Right lobe of liver (tissue), 6 donors: ENCODE measurements around the gene CACNA1D. TPM values are rescaled to one million over a fixed set of nuclear protein-coding genes. Genes with fewer than 3 reads are reported as not detected.

ENCODE experiments used
- ATAC-seq, 4 donors: fragments of 200-7000 bp; cut with Tn5 transposase; one replicate each; pipeline ENCODE4 v1.9.1; 2020; ENCODE audit warnings: mild to moderate bottlenecking in 4 of 4, moderate library complexity in 4 of 4
- DNase-seq, 3 donors: peaks; one replicate each; pipeline ENCODE4 v3.0.0-alpha.2; 2020
- H3K27ac ChIP-seq, 3 donors: fragments of 200-600 bp; one replicate each; pipeline ENCODE4 v1.8.0; 2022
- H3K27me3 ChIP-seq, 2 donors: fragments of 200-600 bp; one replicate each; pipeline ENCODE4 v1.8.0; 2022
- H3K36me3 ChIP-seq, 4 donors: fragments of 200-600 bp; sonication (generic) in 1 of 4; one replicate each; pipeline versions ENCODE4 v1.5.1 to v1.8.0; 2017 to 2022; ENCODE audit warnings: control low read depth in 1 of 4
- H3K4me1 ChIP-seq, 4 donors: fragments of 200-600 bp; sonication (generic) in 1 of 4; one replicate each; pipeline versions ENCODE4 v1.5.1 to v1.8.0; 2017 to 2022; ENCODE audit warnings: control low read depth in 1 of 4
- H3K4me3 ChIP-seq, 3 donors: fragments of 200-600 bp; one replicate each; pipeline ENCODE4 v1.8.0; 2022
- H3K9me3 ChIP-seq, 4 donors: fragments of 200-600 bp; sonication (generic) in 1 of 4; one replicate each; pipeline versions ENCODE4 v1.5.1 to v1.8.0; 2017 to 2022; ENCODE audit warnings: control low read depth in 1 of 4
- CTCF ChIP-seq, 4 donors: fragments of 200-600 bp in 3 of 4; fragments of 450-650 bp in 1 of 4; IDR thresholded peaks; one replicate each; pipeline versions ENCODE4 v1.5.1 to v1.8.0; 2016 to 2022; ENCODE audit warnings: antibody characterized with exemption in 4 of 4, mild to moderate bottlenecking in 2 of 4
- POLR2A ChIP-seq: fragments of 450-650 bp; IDR thresholded peaks from one replicate; pipeline ENCODE4 v1.6.1; 2017; ENCODE audit warnings: antibody characterized with exemption, mild to moderate bottlenecking
- WGBS: methylation state at CpG from one replicate; pipeline ENCODE4 v1.1.6; 2018; ENCODE audit warnings: low coverage, low lambda C conversion rate; ENCODE audit not compliant: insufficient coverage; ENCODE audit errors: missing lambda C conversion rate; 5-methylcytosine and 5-hydroxymethylcytosine counted together
- intact Hi-C, 2 donors: fragments of 100-400 bp; cut with DNase I; formaldehyde crosslinking; loops; one replicate each; pipeline versions ENCODE4 v1.11.2 to v1.14.1; 2022
- total RNA-seq, 6 experiments: library from RNA; depleted of rRNA in 2 of 6; stranded (reverse); fragments of >200 nt in 2 of 6; fragmentation: NEBNext Ultra II Directional in 3 of 6; extraction: Animal tissue kit (Norgen Biotek cat#: 25700) in 3 of 6; gene quantifications; one replicate each; pipeline versions ENCODE4 v1.1.0 to v1.2.4, GENCODE V29; 2016 to 2023
- donor health status: DM: no; HTN: yes; CAD: no.
- donor health status: DM: no; HTN: no; CAD: no.
- donor health status: DM: no; HTN: no; CAD: no.
- donor health status: DM: no; HTN: yes; CAD: no.
- donor health status: DM: no; HTN: yes; CAD: no.

Gene CACNA1D
- total RNA-seq, 6 experiments from 2014 or later: 5.5 to 12.7 (median 9.3) TPM

DNA sequence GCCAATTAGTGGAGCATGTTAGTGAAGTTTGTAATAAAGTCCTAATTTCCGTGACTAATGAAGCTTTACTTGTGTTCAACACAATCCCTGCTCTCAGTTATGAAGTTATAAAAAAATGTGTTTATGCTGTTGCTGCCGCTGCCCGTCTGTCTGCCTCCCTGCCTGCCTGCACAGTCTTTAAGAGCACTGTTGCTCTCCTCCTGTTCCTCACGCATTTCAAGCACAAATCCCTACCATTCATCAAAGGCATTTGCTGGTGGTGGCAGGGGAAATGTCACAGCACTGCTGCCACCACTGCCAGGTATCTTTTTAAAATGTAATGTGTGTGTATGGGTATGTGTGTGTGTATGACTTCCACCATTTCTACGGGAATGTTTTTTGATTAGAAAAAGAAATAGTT lies 58.8 kb downstream of the CACNA1D start:
- ATAC-seq (no peak), DNase-seq (no peak)
- Histone ChIP-seq H3K27me3 (no peaks in the 10 kb centered on the region), H3K36me3 (no peaks in the 10 kb centered on the region), H3K9me3 (no peaks in the 10 kb centered on the region), H3K4me3 (no peak overlapping the region), H3K27ac (no peak overlapping the region), H3K4me1 (no peaks in the 10 kb centered on the region)
- intact Hi-C loops: no loop called here
- TF ChIP-seq POLR2A (no peak), CTCF (IDR thresholded peaks at IDR 0.05) (no peak)
- WGBS: 79% methylated on average over 5 of the region's 5 CpGs

- ATAC-seq (no peak), DNase-seq (no peak)
- WGBS: 88% methylated on average over 4 of the region's 4 CpGs
- Histone ChIP-seq H3K27ac (no peak overlapping the region), H3K9me3 (no peaks in the 10 kb centered on the region), H3K36me3 (no peaks in the 10 kb centered on the region), H3K27me3 (no peaks in the 10 kb centered on the region), H3K4me3 (no peak overlapping the region), H3K4me1 (no peaks in the 10 kb centered on the region)
- intact Hi-C loops: no loop called here
- TF ChIP-seq CTCF (IDR thresholded peaks at IDR 0.05): no peak
- TF ChIP-seq POLR2A: no peak
These were observed 60.2 kb downstream of the CACNA1D start for GRCh38 chr3:53554559-53555067.

- intact Hi-C loops: no loop called here
- Histone ChIP-seq H3K4me1 (no peaks in the 10 kb centered on the region), H3K27ac (no peak overlapping the region), H3K4me3 (no peak overlapping the region), H3K36me3 (no peaks in the 10 kb centered on the region), H3K27me3 (no peaks in the 10 kb centered on the region), H3K9me3 (no peaks in the 10 kb centered on the region)
- ATAC-seq: no peak
- no peak for DNase-seq
- 57% methylated on average over 4 of the region's 4 CpGs for WGBS
- TF ChIP-seq POLR2A (no peak), CTCF (IDR thresholded peaks at IDR 0.05) (no peak)
These were observed 60.7 kb downstream of the CACNA1D start for GRCh38 chr3:53555068-53555588.

DNA sequence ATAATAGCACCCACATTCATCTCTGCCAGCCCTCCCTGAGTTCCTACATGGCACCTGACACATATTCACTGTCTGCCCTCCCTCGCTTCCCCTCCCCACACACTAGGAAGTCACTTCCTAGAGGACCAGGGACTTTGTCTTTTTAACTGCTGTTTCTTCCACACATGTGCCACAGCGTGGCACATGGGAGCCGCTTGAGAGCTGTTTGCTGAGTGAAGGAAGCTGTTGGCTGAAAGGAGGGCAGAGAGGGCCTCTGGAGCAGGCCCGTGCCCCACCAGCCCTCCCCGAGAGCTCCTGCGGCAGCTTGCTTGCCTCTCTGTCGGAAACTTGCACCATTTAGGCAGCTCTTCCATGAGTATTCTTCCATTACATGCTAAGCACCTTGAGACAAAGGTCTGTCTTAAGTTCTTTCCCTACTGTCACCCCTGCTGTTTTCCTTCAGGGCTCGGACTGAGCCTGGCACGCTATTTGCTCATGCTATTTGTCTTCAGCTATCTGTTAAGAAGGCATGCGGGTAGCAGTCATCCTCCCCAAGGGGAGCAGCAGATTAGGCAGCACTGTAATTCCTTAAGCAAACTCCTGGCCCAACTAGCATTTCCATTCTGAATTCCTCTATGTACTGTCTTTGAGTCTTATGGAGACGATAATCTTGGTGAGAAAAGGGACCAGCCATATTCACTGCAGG lies 72.2 kb downstream of the CACNA1D start:
- no peak for ATAC-seq
- H3K4me3 ChIP-seq: no peak overlapping the region
- intact Hi-C loops: no loop called here
- no peaks in the 10 kb centered on the region for H3K27me3 ChIP-seq
- 82% methylated on average over 6 of the region's 11 CpGs for WGBS
- no peak for DNase-seq
- TF ChIP-seq CTCF (IDR thresholded peaks at IDR 0.05): no peak
- no peak for TF ChIP-seq POLR2A
- H3K9me3 ChIP-seq: no peaks in the 10 kb centered on the region
- no peaks in the 10 kb centered on the region for H3K36me3 ChIP-seq
- H3K4me1 ChIP-seq: no peaks in the 10 kb centered on the region
- H3K27ac ChIP-seq: no peak overlapping the region
